HL-60 (cell line): Measurements from ENCODE around the gene CADM4.

Source experiments
- CTCF ChIP-seq: IDR thresholded peaks from one replicate; pipeline ENCODE4 v1.5.1; 2011; ENCODE audit warnings: low read length, control low read depth, inconsistent platforms; ENCODE audit not compliant: insufficient read depth
- GABPA ChIP-seq: IDR thresholded peaks from 2 replicates; pipeline ENCODE4 v1.6.1; 2012; ENCODE audit warnings: low read depth
- POLR2AphosphoS5 ChIP-seq: IDR thresholded peaks from 2 replicates; pipeline ENCODE4 v1.6.1; 2012; ENCODE audit warnings: low read depth
- TF ChIP-seq, protein P1 (sequence below): IDR thresholded peaks from 2 replicates; pipeline ENCODE4 v1.6.1; 2012; ENCODE audit warnings: low read depth; ENCODE audit not compliant: insufficient replicate concordance

DNA sequence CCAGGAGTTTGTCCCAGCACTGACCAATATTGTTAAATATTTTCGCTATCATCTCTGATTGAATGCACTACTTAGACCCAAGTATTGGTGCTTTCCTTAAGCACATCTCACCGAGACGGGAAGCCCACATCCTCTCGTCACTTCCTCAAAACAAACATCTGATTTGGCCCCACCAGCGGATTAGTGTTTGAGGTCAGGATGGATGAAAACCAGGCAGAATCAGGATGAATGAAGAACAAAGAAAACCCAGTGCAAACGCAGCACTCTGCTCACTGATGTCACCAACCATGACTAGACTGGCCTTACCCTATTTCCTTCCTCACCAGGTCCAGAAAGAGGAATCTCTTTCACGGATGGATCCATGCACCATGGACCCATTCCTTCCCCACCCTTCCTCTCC, 24.4 kb upstream of the CADM4 start:
- no peak for TF ChIP-seq CTCF
- TF ChIP-seq, protein P1, sequence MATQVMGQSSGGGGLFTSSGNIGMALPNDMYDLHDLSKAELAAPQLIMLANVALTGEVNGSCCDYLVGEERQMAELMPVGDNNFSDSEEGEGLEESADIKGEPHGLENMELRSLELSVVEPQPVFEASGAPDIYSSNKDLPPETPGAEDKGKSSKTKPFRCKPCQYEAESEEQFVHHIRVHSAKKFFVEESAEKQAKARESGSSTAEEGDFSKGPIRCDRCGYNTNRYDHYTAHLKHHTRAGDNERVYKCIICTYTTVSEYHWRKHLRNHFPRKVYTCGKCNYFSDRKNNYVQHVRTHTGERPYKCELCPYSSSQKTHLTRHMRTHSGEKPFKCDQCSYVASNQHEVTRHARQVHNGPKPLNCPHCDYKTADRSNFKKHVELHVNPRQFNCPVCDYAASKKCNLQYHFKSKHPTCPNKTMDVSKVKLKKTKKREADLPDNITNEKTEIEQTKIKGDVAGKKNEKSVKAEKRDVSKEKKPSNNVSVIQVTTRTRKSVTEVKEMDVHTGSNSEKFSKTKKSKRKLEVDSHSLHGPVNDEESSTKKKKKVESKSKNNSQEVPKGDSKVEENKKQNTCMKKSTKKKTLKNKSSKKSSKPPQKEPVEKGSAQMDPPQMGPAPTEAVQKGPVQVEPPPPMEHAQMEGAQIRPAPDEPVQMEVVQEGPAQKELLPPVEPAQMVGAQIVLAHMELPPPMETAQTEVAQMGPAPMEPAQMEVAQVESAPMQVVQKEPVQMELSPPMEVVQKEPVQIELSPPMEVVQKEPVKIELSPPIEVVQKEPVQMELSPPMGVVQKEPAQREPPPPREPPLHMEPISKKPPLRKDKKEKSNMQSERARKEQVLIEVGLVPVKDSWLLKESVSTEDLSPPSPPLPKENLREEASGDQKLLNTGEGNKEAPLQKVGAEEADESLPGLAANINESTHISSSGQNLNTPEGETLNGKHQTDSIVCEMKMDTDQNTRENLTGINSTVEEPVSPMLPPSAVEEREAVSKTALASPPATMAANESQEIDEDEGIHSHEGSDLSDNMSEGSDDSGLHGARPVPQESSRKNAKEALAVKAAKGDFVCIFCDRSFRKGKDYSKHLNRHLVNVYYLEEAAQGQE: no peak
- TF ChIP-seq GABPA: no peak
- no peak; the same call in 1 of the 2 replicates for TF ChIP-seq POLR2AphosphoS5
